HepG2 (cell line): ENCODE data around the gene FIS1. TPM values are rescaled to one million over a fixed set of nuclear protein-coding genes. Genes with fewer than 3 reads are reported as not detected.
"Not testable (repeated sequence)": the region's sequence is repeated elsewhere in the genome, so short reads cannot be mapped to it uniquely, and the experiment has no call there.

ENCODE experiments used
- ATAC-seq: fragments of 200-7000 bp; cut with Tn5 transposase; 3 replicates; pipeline ENCODE4 v1.9.1; 2020; ENCODE audit warnings: mild to moderate bottlenecking, moderate library complexity
- BruUV-seq: library from RNA; stranded (reverse); fragments of 400-500 nt; replicated peaks from 2 replicates; lab custom pipeline; 2021; lab: Mats Ljungman, UMichigan
- CTCF ChIA-PET: fragments of 300-600 bp; formaldehyde crosslinking; extraction: SDS; loops from one replicate; lab custom pipeline; 2021; ENCODE audit warnings: low total read pairs, inconsistent platforms, low intra/inter-chr PET ratio; lab: Yijun Ruan, JAX
- POLR2A ChIA-PET: fragments of 350-600 bp; sonication (Branson Sonifier 250); formaldehyde crosslinking; loops from one replicate; lab custom pipeline; 2020; ENCODE audit warnings: antibody characterized with exemption, inconsistent platforms; lab: Yijun Ruan, JAX
- DNase-seq: peaks from one replicate; pipeline ENCODE4 v3.0.0-alpha.2; 2015; ENCODE audit warnings: low spot score
- FAIRE-seq: peaks from 3 replicates; lab custom pipeline; 2011; peaks lifted over from hg19 to GRCh38; lab: Jason Lieb, UNC
- H2AFZ ChIP-seq: one replicate; pipeline ENCODE4 v1.6.1; 2011; ENCODE audit warnings: low read length, inconsistent platforms
- H3K27ac ChIP-seq: fragments of 300-600 bp; 3 replicates; pipeline ENCODE4 v1.8.0; 2011; ENCODE audit warnings: mixed run types, mild to moderate bottlenecking, mixed read lengths, low read length, inconsistent platforms; ENCODE audit not compliant: insufficient read depth; ENCODE audit errors: extremely low read length
- H3K27me3 ChIP-seq, 2 experiments: fragments of 200-600 bp in 1 of 2; 2 replicates in 1 of 2; 3 replicates in 1 of 2; pipeline versions ENCODE4 v1.6.0 to v1.8.0; 2011; ENCODE audit warnings: low read length in 2 of 2, mild to moderate bottlenecking in 2 of 2, moderate library complexity in 2 of 2, inconsistent platforms in 1 of 2; ENCODE audit not compliant: insufficient read depth in 2 of 2, control insufficient read depth in 1 of 2
- H3K36me3 ChIP-seq, 2 experiments: fragments of 200-600 bp in 1 of 2; replicated peaks in 1 of 2; 2 replicates in 1 of 2; 3 replicates in 1 of 2; pipeline versions ENCODE4 v1.5.1 to v1.8.0; 2011; ENCODE audit warnings: low read length in 2 of 2, inconsistent platforms in 1 of 2; ENCODE audit not compliant: insufficient read depth in 2 of 2, control insufficient read depth in 1 of 2
- H3K4me1 ChIP-seq: 2 replicates; pipeline ENCODE4 v1.5.1; 2012; ENCODE audit warnings: low read length, inconsistent platforms; ENCODE audit not compliant: insufficient read depth
- H3K4me2 ChIP-seq: 2 replicates; pipeline ENCODE4 v1.6.0; 2011; ENCODE audit warnings: low read depth, low read length, inconsistent platforms
- H3K4me3 ChIP-seq, 3 experiments: fragments of 200-600 bp in 1 of 3; sonication (generic), shearing (Covaris generic) in 1 of 3; replicated peaks in 1 of 3; 2 replicates each; pipeline ENCODE4 v1.5.1; 2011 to 2016; ENCODE audit warnings: low read length in 3 of 3, inconsistent platforms in 2 of 3, low read depth in 2 of 3, mild to moderate bottlenecking in 2 of 3, control low read depth in 1 of 3, mixed read lengths in 1 of 3; ENCODE audit not compliant: insufficient read depth in 1 of 3
- H3K79me2 ChIP-seq: one replicate; pipeline ENCODE4 v1.6.1; 2011; ENCODE audit warnings: low read length, inconsistent platforms; ENCODE audit not compliant: insufficient read depth
- H3K9ac ChIP-seq: 2 replicates; pipeline ENCODE4 v1.6.0; 2011; ENCODE audit warnings: mild to moderate bottlenecking, low read depth, low read length, inconsistent platforms; ENCODE audit not compliant: insufficient read depth
- H3K9me3 ChIP-seq: 2 replicates; pipeline ENCODE4 v1.5.1; 2012; ENCODE audit warnings: mild to moderate bottlenecking, low read length
- H4K20me1 ChIP-seq: 2 replicates; pipeline ENCODE4 v1.6.0; 2011; ENCODE audit warnings: inconsistent platforms, mild to moderate bottlenecking, low read length, moderate library complexity; ENCODE audit not compliant: insufficient read depth
- HNRNPK ChIP-seq: fragments of 200-400 bp; formaldehyde crosslinking; IDR thresholded peaks from 2 replicates; pipeline ENCODE4 v1.6.1; 2018; ENCODE audit warnings: low read length, low read depth, moderate library complexity, mild to moderate bottlenecking; ENCODE audit not compliant: poor library complexity, severe bottlenecking
- MED8 ChIP-seq: sonication (generic); formaldehyde crosslinking; IDR thresholded peaks from 2 replicates; pipeline ENCODE4 v1.8.1; 2023; ENCODE audit warnings: mild to moderate bottlenecking, missing genetic modification reagents; ENCODE audit not compliant: insufficient replicate concordance
- ZNF441 ChIP-seq: sonication (generic); formaldehyde crosslinking; IDR thresholded peaks from 2 replicates; pipeline ENCODE4 v1.7.0; 2021; ENCODE audit warnings: missing genetic modification reagents, borderline replicate concordance
- WGBS: methylation state at CpG from one replicate; pipeline ENCODE4 v1.1.6; 2017; ENCODE audit warnings: low lambda C conversion rate; 5-methylcytosine and 5-hydroxymethylcytosine counted together
- in situ Hi-C: cut with HindIII; loops from 2 replicates; pipeline ENCODE4 v1.10.0; 2017; ENCODE audit warnings: low pct_unique_long_range_greater_than_20kb; ENCODE audit not compliant: extremely low pct_ligation_motif_present
- intact Hi-C: fragments of 100-400 bp; cut with micrococcal nuclease; formaldehyde crosslinking; loops from one replicate; pipeline ENCODE4 v1.10.0; 2022; ENCODE audit not compliant: unreplicated experiment
- polyA plus RNA-seq, 8 experiments: library from polyadenylated mRNA; depleted of rRNA in 3 of 8; stranded (reverse) in 7 of 8; unstranded in 1 of 8; fragments of >200 nt; fragmentation: Illumina TruSeq in 4 of 8; extraction: Trizol in 4 of 8; gene quantifications; 2 replicates each; pipeline versions ENCODE4 v1.2.1 to v1.2.3, GENCODE V29; 2011 to 2016; ENCODE audit warnings: low read depth in 4 of 8, missing spikeins in 1 of 8, mixed read lengths in 1 of 8; ENCODE audit not compliant: insufficient read depth in 1 of 8
- total RNA-seq, 5 experiments: library from RNA; depleted of rRNA; stranded (reverse); fragments of >200 nt; fragmentation: Illumina TruSeq; extraction: Trizol; gene quantifications; 2 replicates each; pipeline ENCODE4 v1.2.3, GENCODE V29; 2016; ENCODE audit warnings: low read depth in 1 of 5
- TF ChIP-seq, protein P1 (sequence below): fragments of 450-650 bp; IDR thresholded peaks from 2 replicates; pipeline ENCODE4 v1.6.1; 2016
- TF ChIP-seq, protein P2 (sequence below): sonication (generic); formaldehyde crosslinking; IDR thresholded peaks from 2 replicates; pipeline ENCODE4 v1.5.0; 2020; ENCODE audit warnings: mild to moderate bottlenecking, missing genetic modification reagents

FIS1 gene
- total and polyA plus RNA-seq, 2 of the 13 experiments (the other 11 are each of a cell fraction or from before 2014, with no cell fraction given) = 97.5 to 101 TPM

DNA sequence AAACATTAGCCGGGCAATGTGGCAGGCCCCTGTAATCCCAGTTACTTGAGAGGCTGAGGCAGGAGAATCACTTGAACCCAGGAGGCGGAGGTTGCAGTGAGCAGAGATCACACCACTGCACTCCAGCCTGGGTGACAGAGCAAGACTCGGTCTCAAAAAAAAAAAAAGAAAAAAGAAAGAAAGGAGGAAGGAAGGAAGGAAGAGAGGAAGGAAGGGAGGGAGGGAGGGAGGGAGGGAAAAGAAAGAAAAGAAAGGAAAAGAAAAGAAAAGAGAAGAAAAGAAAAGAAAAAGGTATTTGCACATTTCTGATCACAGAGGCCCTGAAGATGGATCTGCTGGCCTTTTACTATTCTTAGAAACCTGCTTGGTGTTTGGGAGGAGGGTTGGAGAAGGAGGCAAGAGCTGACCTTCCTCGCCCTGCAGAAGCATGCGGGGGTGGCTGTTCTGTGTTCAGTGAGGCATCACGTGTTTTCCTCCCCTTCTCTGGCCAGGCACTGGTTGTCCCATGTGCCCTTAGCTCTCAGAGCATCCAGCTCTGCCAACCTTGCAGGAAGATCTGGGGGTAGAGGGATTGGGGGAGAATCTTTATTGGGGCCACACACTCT is 19.3 kb upstream of the FIS1 start:
- H3K4me1 ChIP-seq, H3K79me2 ChIP-seq, in situ Hi-C loops, H3K27ac ChIP-seq, H3K9ac ChIP-seq, H3K9me3 ChIP-seq, H3K27me3 ChIP-seq, POLR2A ChIA-PET, CTCF ChIA-PET, DNase-seq, ATAC-seq, intact Hi-C loops, H3K4me2 ChIP-seq, H3K36me3 ChIP-seq, FAIRE-seq, H4K20me1 ChIP-seq, H2AFZ ChIP-seq, H3K4me3 ChIP-seq, BruUV-seq: not testable (repeated sequence)
- TF ChIP-seq, protein P1, sequence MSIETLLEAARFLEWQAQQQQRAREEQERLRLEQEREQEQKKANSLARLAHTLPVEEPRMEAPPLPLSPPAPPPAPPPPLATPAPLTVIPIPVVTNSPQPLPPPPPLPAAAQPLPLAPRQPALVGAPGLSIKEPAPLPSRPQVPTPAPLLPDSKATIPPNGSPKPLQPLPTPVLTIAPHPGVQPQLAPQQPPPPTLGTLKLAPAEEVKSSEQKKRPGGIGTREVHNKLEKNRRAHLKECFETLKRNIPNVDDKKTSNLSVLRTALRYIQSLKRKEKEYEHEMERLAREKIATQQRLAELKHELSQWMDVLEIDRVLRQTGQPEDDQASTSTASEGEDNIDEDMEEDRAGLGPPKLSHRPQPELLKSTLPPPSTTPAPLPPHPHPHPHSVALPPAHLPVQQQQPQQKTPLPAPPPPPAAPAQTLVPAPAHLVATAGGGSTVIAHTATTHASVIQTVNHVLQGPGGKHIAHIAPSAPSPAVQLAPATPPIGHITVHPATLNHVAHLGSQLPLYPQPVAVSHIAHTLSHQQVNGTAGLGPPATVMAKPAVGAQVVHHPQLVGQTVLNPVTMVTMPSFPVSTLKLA = peak; percentile 95
- TF ChIP-seq HNRNPK = peak; percentile 14
- 14% methylated on average over 4 of the region's 6 CpGs for WGBS

DNA sequence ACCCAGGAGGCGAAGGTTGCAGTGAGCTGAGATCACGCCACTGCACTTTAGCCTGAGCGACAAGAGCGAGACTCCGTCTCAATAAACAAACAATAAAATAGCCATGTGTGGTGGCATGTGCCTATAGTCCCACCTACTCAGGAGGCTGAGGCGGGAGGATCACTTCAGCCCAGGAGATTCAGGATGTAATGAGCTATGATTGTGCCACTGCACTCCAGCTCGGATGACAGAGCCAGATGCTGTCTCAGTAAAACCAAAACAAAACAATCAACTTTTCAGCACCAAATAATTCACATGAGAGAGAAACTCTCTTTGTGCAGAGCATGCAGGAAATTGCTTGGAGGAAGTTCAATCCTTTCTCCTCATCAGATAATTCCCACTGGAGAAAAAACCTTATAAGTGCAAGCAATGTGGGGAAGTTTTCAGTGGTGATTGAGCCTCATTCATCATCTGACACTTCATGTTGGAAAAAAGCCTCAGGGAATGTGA is 13.4 kb upstream of the FIS1 start:
- Histone ChIP-seq H3K27me3 (peaks cover 0 to 4% of the 10 kb centered on the region in 2 experiments; a peak in 2 of 5 replicates), H2AFZ (no peak overlapping the region), H3K4me1 (peaks cover 13% of the 10 kb centered on the region), H4K20me1 (no peaks in the 10 kb centered on the region), H3K4me3 (no peak overlapping the region), H3K36me3 (no peaks in the 10 kb centered on the region), H3K27ac (no peak overlapping the region), H3K9ac (no peak overlapping the region), H3K4me2 (no peak overlapping the region), H3K9me3 (no peaks in the 10 kb centered on the region), H3K79me2 (no peaks in the 10 kb centered on the region)
- intact Hi-C loops = no loop called here
- in situ Hi-C loops = no loop called here
- WGBS = 10% methylated on average over 7 of the region's 7 CpGs
- no peak for DNase-seq
- TF ChIP-seq, protein P2, sequence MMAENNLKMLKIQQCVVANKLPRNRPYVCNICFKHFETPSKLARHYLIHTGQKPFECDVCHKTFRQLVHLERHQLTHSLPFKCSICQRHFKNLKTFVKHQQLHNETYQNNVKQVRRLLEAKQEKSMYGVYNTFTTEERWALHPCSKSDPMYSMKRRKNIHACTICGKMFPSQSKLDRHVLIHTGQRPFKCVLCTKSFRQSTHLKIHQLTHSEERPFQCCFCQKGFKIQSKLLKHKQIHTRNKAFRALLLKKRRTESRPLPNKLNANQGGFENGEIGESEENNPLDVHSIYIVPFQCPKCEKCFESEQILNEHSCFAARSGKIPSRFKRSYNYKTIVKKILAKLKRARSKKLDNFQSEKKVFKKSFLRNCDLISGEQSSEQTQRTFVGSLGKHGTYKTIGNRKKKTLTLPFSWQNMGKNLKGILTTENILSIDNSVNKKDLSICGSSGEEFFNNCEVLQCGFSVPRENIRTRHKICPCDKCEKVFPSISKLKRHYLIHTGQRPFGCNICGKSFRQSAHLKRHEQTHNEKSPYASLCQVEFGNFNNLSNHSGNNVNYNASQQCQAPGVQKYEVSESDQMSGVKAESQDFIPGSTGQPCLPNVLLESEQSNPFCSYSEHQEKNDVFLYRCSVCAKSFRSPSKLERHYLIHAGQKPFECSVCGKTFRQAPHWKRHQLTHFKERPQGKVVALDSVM (CRISPR knock-in tag) = peak; percentile 54
- TF ChIP-seq MED8 (CRISPR knock-in tag) (no peak), ZNF441 (peak; percentile 90)
- ATAC-seq = no peak
- BruUV-seq = no TSS peak
- ChIA-PET CTCF (no interaction called here), POLR2A (no interaction called here)
- FAIRE-seq = no peak
